Measurements from ENCODE around the gene OMP.

OMP gene

GRCh38 chr11:77141475-77141874, 38.8 kb downstream of the OMP start:
- no peak for TF ChIP-seq CTCF (conservative IDR thresholded peaks at IDR 0.05; ENCODE audit: low read depth, low read length)
- DNase-seq (ENCODE audit: low read depth), result no peak
- no peak overlapping the region for H3K4me3 ChIP-seq (ENCODE audit: low read length)

GRCh38 chr11:77142091-77142975, 39.7 kb downstream of the OMP start:
- no peak overlapping the region for H3K4me3 ChIP-seq (ENCODE audit: low read length)
- DNase-seq (ENCODE audit: low read depth), result no peak
- no peak for TF ChIP-seq CTCF (conservative IDR thresholded peaks at IDR 0.05; ENCODE audit: low read depth, low read length)

GRCh38 chr11:77143405-77144020, 40.9 kb downstream of the OMP start:
- H3K4me3 ChIP-seq (ENCODE audit: low read length), result no peak overlapping the region
- no peak for TF ChIP-seq CTCF (conservative IDR thresholded peaks at IDR 0.05; ENCODE audit: low read depth, low read length)
- no peak for DNase-seq (ENCODE audit: low read depth)

- no peak for DNase-seq (ENCODE audit: low read depth)
- no peak for TF ChIP-seq CTCF (conservative IDR thresholded peaks at IDR 0.05; ENCODE audit: low read depth, low read length)
- no peak overlapping the region for H3K4me3 ChIP-seq (ENCODE audit: low read length)
Measured at GRCh38 chr11:77144196-77144856, 41.7 kb downstream of the OMP start.

GRCh38 chr11:77144857-77145428, 42.3 kb downstream of the OMP start:
- H3K4me3 ChIP-seq (ENCODE audit: low read length), result no peak overlapping the region
- no peak for TF ChIP-seq CTCF (conservative IDR thresholded peaks at IDR 0.05; ENCODE audit: low read depth, low read length)
- DNase-seq (ENCODE audit: low read depth), result no peak

GRCh38 chr11:77146261-77147035, 43.8 kb downstream of the OMP start:
- no peak overlapping the region for H3K4me3 ChIP-seq (ENCODE audit: low read length)
- no peak for TF ChIP-seq CTCF (conservative IDR thresholded peaks at IDR 0.05; ENCODE audit: low read depth, low read length)
- no peak for DNase-seq (ENCODE audit: low read depth)
